Neural progenitor cell (in vitro differentiated cells): Measurements from ENCODE around the gene KCNJ14. TPM values are rescaled to one million over a fixed set of nuclear protein-coding genes. Genes with fewer than 3 reads are reported as not detected.
A peak's percentile ranks its signal among the peaks of the same experiment; 100 is the strongest.

ENCODE experiments used
- DNase-seq: peaks from one replicate; pipeline ENCODE4 v3.0.0-alpha.2; 2016; ENCODE audit warnings: low spot score
- H2AFZ ChIP-seq: fragments of 200-600 bp; sonication (generic); replicated peaks from 2 replicates; pipeline ENCODE4 v1.6.1; 2016; ENCODE audit warnings: antibody characterized with exemption
- H3F3A ChIP-seq: fragments of 200-600 bp; sonication (generic); 2 replicates; pipeline ENCODE4 v1.6.1; 2016; ENCODE audit warnings: antibody characterized with exemption, low read depth
- H3K27ac ChIP-seq: fragments of 200-600 bp; sonication (generic); 2 replicates; pipeline ENCODE4 v1.5.1; 2016; ENCODE audit warnings: mild to moderate bottlenecking
- H3K27me3 ChIP-seq: fragments of 200-600 bp; sonication (generic); 2 replicates; pipeline ENCODE4 v1.6.1; 2016; ENCODE audit warnings: mild to moderate bottlenecking, moderate library complexity
- H3K36me3 ChIP-seq: fragments of 200-600 bp; sonication (generic); 2 replicates; pipeline ENCODE4 v1.5.1; 2016
- H3K4me1 ChIP-seq: fragments of 200-600 bp; sonication (generic); 2 replicates; pipeline ENCODE4 v1.6.1; 2016; ENCODE audit warnings: mixed run types
- H3K4me2 ChIP-seq: fragments of 200-600 bp; sonication (generic); 2 replicates; pipeline ENCODE4 v1.6.1; 2016
- H3K4me3 ChIP-seq: fragments of 200-600 bp; sonication (generic); 2 replicates; pipeline ENCODE4 v1.5.1; 2016
- H3K79me2 ChIP-seq: fragments of 200-600 bp; sonication (generic); 2 replicates; pipeline ENCODE4 v1.6.1; 2016; ENCODE audit warnings: low read depth
- H3K9ac ChIP-seq: fragments of 200-600 bp; sonication (generic); 2 replicates; pipeline ENCODE4 v1.6.1; 2016
- H3K9me3 ChIP-seq: fragments of 200-600 bp; sonication (generic); 2 replicates; pipeline ENCODE4 v1.5.1; 2016; ENCODE audit warnings: low read depth
- H4K20me1 ChIP-seq: fragments of 200-600 bp; sonication (generic); 2 replicates; pipeline ENCODE4 v1.6.1; 2016; ENCODE audit warnings: low read depth
- H3K27ac Mint-ChIP-seq: 3 replicates; pipeline ENCODE4 v1.8.0; 2021; ENCODE audit warnings: mixed read lengths
- H3K27me3 Mint-ChIP-seq: 2 replicates; pipeline ENCODE4 v1.8.0; 2022; ENCODE audit warnings: low read depth, mild to moderate bottlenecking, inconsistent platforms, moderate library complexity, mixed read lengths; ENCODE audit not compliant: insufficient read depth
- H3K36me3 Mint-ChIP-seq: 3 replicates; pipeline ENCODE4 v1.8.0; 2021; ENCODE audit warnings: mixed read lengths
- H3K4me1 Mint-ChIP-seq: 3 replicates; pipeline ENCODE4 v1.8.0; 2021; ENCODE audit warnings: mixed read lengths
- H3K4me3 Mint-ChIP-seq: 3 replicates; pipeline ENCODE4 v1.8.0; 2021; ENCODE audit warnings: mild to moderate bottlenecking, moderate library complexity, mixed read lengths
- H3K9me3 Mint-ChIP-seq: 3 replicates; pipeline ENCODE4 v1.8.0; 2020; ENCODE audit warnings: mixed read lengths
- CTCF ChIP-seq: fragments of 200-600 bp; sonication (generic); IDR thresholded peaks from 2 replicates; pipeline ENCODE4 v1.5.1; 2017; ENCODE audit warnings: antibody characterized with exemption, mild to moderate bottlenecking
- EZH2 ChIP-seq: fragments of 200-600 bp; sonication (generic); IDR thresholded peaks from 2 replicates; pipeline ENCODE4 v1.6.1; 2017; ENCODE audit warnings: antibody characterized with exemption, mild to moderate bottlenecking, moderate library complexity
- EZH2phosphoT487 ChIP-seq: fragments of 200-600 bp; sonication (generic); IDR thresholded peaks from 2 replicates; pipeline ENCODE4 v1.6.1; 2017; ENCODE audit warnings: antibody characterized with exemption
- total RNA-seq: library from RNA; depleted of rRNA; stranded (reverse); fragments of >200 nt; gene quantifications from 2 replicates; pipeline ENCODE4 v1.2.3, GENCODE V29; 2015; ENCODE audit warnings: low replicate concordance

KCNJ14 gene
- total RNA-seq, 1 donor from 2014 or later: 0.69 TPM

- TF ChIP-seq CTCF (no peak), EZH2phosphoT487 (no peak), EZH2 (no peak)
- Histone ChIP-seq H3K79me2 (no peaks in the 10 kb centered on the region), H3K9me3 (no peaks in the 10 kb centered on the region), H4K20me1 (no peaks in the 10 kb centered on the region), H3K4me3 (peak overlapping the region; percentile 81), H3K4me1 (no peaks in the 10 kb centered on the region), H3K27ac (no peak overlapping the region), H3K4me2 (peak overlapping the region; percentile 91), H2AFZ (no peak overlapping the region), H3K9ac (no peak overlapping the region), H3F3A (peaks cover 30% of the 10 kb centered on the region), H3K27me3 (peaks cover 30% of the 10 kb centered on the region), H3K36me3 (no peaks in the 10 kb centered on the region)
- DNase-seq: peak; percentile 1
- Mint-ChIP-seq H3K4me3 (no peak overlapping the region), H3K36me3 (no peaks in the 10 kb centered on the region), H3K27ac (no peak overlapping the region), H3K4me1 (peaks cover 30% of the 10 kb centered on the region), H3K9me3 (no peaks in the 10 kb centered on the region), H3K27me3 (peaks cover 12% of the 10 kb centered on the region)
Measured at GRCh38 chr19:48512504-48513288, 57.3 kb downstream of the KCNJ14 start.

GRCh38 chr19:48513289-48514122 lies 58.1 kb downstream of the KCNJ14 start:
- peak overlapping the region; percentile 37 for H3K27ac Mint-ChIP-seq
- no peaks in the 10 kb centered on the region for H3K79me2 ChIP-seq
- H3K27ac ChIP-seq: no peak overlapping the region
- peak overlapping the region; percentile 91 for H3K4me2 ChIP-seq
- H3K27me3 Mint-ChIP-seq: peaks cover 9% of the 10 kb centered on the region
- H3K4me3 Mint-ChIP-seq: no peak overlapping the region
- H3K36me3 Mint-ChIP-seq: no peaks in the 10 kb centered on the region
- peaks cover 30% of the 10 kb centered on the region for H3K27me3 ChIP-seq
- peak overlapping the region; percentile 81 for H3K4me3 ChIP-seq
- H3K4me1 Mint-ChIP-seq: peaks cover 36% of the 10 kb centered on the region
- H3K9me3 Mint-ChIP-seq: no peaks in the 10 kb centered on the region
- peak; percentile 92 for DNase-seq
- H3K9me3 ChIP-seq: no peaks in the 10 kb centered on the region
- peaks cover 34% of the 10 kb centered on the region for H3F3A ChIP-seq
- no peaks in the 10 kb centered on the region for H3K4me1 ChIP-seq
- H4K20me1 ChIP-seq: no peaks in the 10 kb centered on the region
- H3K9ac ChIP-seq: no peak overlapping the region
- H3K36me3 ChIP-seq: no peaks in the 10 kb centered on the region
- peak overlapping the region; percentile 98 for H2AFZ ChIP-seq
- no peak for TF ChIP-seq CTCF
- TF ChIP-seq EZH2: no peak
- no peak for TF ChIP-seq EZH2phosphoT487

- Mint-ChIP-seq H3K4me3 (no peak overlapping the region), H3K9me3 (no peaks in the 10 kb centered on the region), H3K36me3 (no peaks in the 10 kb centered on the region), H3K4me1 (peaks cover 39% of the 10 kb centered on the region), H3K27me3 (peaks cover 9% of the 10 kb centered on the region), H3K27ac (peak overlapping the region; percentile 37)
- no peaks in the 10 kb centered on the region for H3K36me3 ChIP-seq
- peak overlapping the region; percentile 81 for H3K4me3 ChIP-seq
- peaks cover 34% of the 10 kb centered on the region for H3F3A ChIP-seq
- no peak for TF ChIP-seq EZH2
- no peak for TF ChIP-seq CTCF
- no peak for TF ChIP-seq EZH2phosphoT487
- H3K9me3 ChIP-seq: no peaks in the 10 kb centered on the region
- no peak overlapping the region for H3K27ac ChIP-seq
- peak overlapping the region; percentile 91 for H3K4me2 ChIP-seq
- H4K20me1 ChIP-seq: no peaks in the 10 kb centered on the region
- H3K27me3 ChIP-seq: peaks cover 30% of the 10 kb centered on the region
- no peak overlapping the region for H3K9ac ChIP-seq
- no peaks in the 10 kb centered on the region for H3K79me2 ChIP-seq
- H3K4me1 ChIP-seq: no peaks in the 10 kb centered on the region
- no peak for DNase-seq
- peak overlapping the region; percentile 76 for H2AFZ ChIP-seq
Measured at GRCh38 chr19:48514123-48514458, 58.7 kb downstream of the KCNJ14 start.
